NCI-H526 (cell line): Measurements from ENCODE around the gene TBC1D22A.

Experiments used
- DNase-seq, 2 experiments: peaks; one replicate each; lab custom pipeline; 2025; lab: John Stamatoyannopoulos, UW

The TBC1D22A gene

DNA sequence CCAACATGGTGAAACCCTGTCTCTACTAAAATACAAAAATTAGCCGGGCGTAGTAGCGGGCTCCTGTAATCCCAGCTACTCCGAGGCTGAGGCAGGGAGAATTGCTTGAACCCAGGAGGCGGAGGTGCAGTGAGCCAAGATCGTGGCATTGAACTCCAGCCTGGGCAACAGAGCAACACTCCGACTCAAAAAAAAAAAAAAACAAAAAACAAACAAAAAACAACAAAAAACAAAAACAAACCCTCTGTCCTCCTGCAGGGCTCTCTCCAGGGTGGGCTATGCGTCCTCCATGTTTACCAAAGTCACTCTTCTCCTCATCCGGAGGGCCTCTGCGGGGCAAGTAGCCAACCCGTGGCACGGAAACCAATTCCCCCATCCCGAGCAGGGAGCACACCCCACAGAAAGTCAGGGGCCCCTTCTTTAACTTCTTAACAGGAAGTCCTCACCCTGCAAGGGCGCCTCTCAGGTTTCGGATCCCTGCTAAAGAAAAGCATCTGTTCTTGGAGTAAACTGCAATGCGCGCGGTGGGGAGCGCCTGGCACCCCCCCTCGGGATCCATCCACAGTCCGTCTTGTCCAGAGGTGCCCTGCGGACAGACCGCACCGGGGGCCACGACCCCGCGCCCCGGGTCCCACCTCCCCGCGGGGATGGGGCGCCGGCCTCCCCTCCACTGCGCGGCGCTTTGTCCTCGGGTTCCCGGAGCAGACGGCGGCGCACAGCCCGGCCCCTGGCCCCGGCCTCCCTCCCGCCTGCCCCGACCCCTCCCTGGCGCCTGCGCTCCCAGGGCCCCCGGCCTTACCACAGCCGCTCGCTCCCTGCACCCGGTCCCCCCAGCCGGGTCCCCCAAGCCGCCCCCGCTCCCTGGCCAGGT, 25.1 kb upstream of the TBC1D22A start:
- DNase-seq, result peak in 1 of 2 experiments; percentile 64

DNA sequence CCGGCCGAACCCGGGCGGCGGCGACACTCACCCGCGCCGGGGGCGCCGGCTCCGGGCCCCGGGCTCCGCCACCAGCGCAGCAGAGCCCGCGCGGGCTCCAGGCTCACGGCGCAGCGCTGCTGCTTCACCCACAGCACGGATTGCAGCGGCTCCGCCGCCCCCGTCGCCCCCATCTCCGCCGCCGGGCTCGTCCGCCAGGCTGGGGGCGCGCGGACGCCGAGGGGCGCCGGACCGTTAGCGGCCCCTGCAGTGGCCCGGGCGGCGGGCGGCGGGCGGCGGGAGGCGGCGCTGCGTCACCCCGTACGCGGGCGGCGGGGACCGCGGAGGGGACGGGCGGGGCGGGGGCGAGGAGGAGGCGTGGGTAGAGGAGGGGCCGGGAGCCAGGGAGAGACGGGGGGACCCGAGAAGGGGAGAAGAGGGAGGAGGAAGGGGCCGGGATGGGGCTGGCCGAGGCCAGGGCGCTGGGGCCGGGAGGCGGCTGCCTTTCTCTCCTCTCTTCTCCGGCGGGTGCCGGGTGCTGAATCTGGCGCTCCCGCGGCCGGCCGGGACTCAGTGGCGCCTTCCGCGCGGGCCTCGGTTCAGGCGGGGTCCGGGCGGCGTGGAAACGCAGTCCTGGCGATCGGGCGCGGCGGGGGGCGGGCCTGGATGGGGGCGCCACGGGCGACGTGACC, 24.3 kb upstream of the TBC1D22A start, which contains the start of gene CERK:
Gene CERK (minus strand): TSS at position 277 of the 671 bp plus-strand sequence. CDS start 104 bp downstream, at position 173.
- DNase-seq, result peak in 1 of 2 experiments; percentile 68

DNA sequence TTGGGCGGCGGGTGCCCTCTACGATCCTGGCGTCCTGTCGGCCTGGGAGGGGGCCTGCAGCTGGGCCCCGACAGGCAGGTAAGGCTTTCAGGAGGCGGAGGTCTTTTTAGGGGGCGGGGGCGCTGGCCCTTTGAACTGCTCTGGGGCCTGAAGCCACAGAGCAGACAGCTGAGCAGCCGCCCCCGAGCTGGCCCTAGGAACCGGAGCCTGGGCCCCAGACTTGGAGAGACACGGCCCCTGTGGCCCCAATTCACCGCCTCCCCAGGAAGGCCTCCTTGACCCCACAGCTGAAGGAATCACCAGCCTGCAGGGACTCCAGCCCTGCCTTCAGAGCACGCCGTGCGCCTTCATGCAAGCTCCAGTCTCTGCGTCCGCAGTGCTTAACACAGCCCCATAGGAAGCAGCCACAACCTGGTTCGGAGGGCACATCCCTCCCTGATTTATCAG, 23.8 kb upstream of the TBC1D22A start:
- DNase-seq, result no peak

DNA sequence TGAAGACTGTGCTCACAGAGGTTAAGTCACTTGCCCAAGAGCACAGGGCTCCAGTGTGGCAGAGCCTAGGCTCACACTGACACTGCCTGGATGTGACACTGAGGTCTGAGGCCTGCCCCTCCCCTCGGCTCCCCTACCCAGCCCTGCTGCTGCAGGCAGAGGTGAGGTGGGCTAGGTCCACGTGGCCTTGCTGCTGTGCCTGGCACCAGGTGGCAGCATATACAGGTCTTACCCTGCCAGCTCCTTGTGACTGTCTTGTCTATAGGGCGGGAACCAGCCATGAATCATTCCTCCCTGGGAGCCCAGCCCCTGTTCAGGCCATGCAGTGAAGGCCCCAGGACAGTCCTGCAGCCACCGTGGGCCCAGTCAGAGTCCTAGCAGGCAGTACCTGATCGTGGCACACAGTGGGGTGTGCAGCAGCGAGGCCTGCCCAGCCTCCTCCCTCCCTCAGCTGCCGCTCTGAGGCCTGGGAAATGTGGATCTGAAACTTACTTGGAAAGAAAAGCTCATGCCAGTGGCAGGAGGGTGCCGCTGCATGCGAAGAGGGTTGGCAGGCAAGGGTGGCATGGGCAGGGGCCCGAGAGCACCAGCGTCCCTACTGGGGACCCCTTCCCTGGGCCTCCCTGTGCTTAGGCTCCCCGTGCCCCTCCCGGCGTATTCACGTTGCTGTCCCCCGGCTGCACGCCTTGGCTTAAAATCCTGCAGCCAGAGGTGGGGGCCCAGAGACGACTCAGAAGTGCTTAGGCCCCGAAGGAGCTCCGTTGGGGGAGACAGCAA, 23.2 kb upstream of the TBC1D22A start:
- peak; percentile 12 to 60 for DNase-seq

DNA sequence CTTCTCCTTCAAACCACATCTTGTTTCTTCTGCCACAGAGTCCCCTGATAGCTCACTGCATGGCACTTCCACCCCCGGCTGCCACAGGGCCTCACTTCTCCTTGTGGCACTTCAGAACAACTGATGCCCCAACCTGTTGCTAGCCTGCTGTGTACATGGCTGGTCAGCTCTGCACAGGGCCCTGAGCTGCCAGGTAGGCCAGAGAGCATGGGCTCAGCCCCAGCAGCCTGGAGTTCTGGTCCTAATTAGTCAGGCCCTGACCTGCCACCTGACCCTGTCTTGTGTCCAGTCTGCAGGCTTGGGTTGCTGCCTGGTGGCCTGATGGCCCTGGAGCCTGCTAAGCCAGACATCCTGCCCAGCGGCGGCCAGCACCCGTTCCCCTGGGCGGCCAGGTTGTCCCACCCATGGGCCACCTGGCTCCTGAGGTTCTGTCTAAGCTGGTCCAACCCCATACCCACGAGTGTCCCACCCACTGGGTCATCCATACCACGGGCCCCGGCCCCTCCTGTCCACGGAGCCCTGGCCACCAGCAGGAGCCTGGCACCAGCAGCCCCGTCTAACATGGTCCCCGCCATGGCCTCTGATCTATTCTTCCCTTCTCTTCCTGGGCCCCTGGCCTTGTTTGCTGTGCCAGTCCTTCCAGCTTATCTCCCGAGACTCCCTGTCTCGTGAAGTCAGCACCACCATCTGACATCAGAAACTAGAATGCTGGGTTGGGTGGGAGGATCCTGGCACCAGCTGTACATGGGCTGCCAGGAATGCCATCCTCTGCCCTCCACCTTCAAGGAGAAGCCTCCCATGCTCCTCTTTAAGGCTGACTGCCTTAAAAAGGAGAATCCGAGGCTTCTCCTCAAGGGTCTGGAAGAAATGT, 21.3 kb upstream of the TBC1D22A start:
- DNase-seq, result no peak

DNA sequence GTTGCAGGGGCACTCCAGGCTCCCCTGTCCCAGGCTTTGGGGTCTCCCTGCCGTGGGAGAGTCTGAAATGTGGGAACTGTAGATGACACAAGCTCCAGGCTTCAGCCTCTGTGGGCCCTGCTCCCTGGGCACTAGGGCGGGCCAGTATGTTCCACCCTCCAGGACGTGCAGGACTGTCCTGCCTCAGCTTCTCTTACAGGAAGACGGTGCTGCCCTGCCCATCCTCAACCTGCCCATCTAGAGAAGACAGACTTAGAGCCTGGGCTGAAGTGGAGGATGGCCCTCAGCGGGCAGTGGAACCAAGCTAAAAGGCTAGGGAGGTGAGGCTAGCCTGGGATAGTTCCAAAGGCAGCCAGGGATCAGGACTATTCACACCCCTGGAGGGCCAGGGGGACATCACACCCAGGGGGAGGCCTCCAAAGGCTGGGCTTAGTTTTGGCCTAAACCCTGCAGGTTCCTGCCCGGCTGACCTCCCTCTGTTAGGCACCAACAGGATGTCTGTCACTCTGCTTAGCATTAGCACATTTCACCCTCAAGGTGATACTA, 20.4 kb upstream of the TBC1D22A start:
- no peak for DNase-seq

DNA sequence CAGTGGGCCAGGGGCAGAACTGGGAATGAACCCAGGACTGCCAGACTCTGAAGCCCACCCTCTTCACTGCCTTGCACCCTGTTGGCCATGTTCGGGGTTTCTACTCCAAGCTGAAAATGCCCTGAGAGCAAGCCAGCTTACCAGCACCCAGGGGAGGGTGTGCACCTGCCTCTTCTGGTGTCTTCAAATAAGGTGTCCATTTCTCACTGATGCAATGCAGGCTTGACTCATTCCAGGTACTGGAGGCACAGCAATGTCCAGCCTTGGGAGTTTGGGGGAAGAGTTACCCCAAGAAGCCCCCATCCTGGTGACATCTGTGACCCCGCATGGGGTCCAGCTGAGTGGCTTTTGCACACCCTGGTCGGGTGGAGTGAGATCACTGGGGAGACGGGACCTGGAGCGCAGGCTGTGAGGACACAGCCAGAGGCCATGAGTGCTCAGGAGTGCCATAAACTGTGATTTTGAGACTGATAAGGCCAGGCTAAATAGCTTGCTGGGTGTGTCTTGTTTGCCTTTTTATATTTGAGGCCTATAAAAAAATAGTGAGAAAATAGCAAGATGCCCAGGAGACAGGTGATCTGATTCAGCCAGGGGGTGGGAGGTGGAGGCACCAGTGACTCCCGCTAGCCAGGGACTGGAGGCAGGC, 19.8 kb upstream of the TBC1D22A start:
- peak; percentile 23 to 32 for DNase-seq

DNA sequence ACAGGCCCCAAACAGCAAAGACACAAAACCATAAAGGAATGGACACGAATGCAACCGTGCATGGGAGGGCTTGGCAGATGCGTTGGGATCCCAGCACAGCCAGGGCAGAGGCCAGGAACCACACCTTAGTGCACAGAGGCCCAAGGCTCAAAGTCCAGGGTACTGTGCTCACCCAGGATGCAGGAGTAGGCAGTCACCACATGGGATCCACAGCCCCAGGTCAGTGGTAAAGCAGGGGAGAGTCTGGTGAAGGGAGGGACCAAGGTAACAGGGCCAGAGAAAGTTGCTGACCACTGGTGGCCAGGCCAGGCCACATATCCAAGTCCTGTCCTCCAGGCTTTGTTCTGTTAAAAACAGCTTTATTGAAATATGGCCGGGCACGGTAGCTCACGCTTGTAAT, 17.9 kb upstream of the TBC1D22A start:
- no peak for DNase-seq

DNA sequence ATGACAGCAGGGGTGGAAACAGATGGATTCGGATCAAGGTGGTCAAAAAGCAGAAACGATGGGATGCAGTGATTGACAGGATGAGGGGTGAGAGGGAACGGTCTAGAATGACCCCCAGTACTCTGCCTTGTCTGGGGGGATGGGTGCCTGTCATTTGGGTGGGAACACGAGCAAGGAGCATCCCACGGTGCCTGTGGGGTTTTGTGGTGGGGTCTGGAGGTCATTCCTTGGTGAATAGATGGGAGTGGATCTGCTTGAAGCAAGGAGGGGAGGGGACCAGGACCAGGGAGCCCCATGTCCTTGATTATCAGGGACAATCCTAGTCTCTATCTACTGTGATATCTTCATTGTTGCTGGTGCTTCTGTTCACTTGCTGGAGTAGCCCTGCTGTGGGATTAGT, 16.3 kb upstream of the TBC1D22A start:
- DNase-seq, result no peak

DNA sequence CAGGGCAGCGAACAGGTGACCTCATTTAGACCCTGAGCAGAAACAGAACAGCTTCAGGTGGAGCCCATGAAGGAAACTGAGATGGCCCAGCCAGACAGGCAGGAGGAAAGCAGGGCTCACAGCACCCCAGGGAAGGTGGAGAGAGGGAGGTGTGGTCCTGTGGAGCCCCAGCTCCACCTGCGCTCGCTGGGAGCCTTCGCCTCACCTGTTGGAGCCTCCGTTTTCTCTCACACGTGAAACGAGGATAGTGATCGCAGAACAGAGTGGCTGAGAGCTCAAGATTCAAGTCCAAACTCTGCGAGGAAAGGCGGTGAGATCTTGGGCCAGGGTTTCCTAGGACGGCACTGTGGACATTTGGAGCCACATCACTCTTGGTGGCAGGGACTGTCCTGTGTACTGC, 15.8 kb upstream of the TBC1D22A start:
- no peak for DNase-seq

DNA sequence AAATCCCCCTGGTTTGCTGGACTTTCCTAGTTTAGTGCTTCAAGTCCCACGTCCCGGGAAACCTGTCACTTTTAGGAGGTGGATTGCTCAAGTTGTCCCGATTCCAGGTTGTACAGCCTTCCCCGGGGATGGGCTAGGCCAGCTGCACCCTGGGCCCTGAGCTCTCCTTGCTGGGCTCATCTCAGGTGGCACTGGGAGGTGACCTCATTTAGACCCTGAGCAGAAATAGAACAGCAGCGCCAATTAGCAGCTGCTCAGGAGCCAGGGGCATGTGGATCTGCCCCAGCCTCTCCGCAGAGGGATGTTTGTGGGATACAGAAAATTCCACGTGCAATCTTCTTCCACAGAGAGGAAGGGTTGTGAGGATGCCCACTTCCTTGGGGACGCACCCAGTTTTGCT, 14.8 kb upstream of the TBC1D22A start:
- DNase-seq, result no peak

DNA sequence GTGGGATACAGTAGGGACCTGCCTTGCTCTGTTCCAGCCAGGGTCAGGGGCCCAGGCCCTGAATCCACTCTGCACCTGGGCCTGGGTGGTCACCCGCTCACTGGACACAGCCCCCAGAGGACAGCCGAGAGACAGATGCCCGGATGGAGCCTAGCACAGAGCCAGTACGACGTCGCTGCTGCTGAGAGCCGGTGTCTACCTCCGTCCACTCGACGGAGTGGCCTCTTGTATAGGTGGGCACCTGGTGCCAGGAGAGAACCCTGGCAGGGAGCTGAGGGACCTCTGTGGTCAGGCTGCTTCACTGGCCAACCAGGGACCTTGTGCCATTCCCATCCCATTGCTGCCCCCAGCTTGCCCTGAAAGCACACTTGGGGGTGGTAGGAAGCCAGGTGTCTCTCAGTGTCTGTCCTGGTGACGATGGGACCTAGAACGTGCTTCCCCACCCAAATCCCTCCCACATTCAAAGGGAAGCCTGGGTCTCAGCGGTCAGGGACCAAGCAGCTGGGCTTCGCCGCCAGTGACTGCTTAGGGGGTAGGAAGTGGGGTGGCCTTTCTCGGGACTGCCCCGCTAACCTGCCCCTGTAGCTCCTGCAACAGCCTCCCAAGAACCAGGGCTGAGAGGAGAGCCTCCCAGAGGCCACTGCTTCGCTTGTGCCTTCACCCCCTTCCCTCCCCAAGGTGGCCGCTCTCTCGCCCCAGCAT, 14.1 kb upstream of the TBC1D22A start:
- no peak for DNase-seq

DNA sequence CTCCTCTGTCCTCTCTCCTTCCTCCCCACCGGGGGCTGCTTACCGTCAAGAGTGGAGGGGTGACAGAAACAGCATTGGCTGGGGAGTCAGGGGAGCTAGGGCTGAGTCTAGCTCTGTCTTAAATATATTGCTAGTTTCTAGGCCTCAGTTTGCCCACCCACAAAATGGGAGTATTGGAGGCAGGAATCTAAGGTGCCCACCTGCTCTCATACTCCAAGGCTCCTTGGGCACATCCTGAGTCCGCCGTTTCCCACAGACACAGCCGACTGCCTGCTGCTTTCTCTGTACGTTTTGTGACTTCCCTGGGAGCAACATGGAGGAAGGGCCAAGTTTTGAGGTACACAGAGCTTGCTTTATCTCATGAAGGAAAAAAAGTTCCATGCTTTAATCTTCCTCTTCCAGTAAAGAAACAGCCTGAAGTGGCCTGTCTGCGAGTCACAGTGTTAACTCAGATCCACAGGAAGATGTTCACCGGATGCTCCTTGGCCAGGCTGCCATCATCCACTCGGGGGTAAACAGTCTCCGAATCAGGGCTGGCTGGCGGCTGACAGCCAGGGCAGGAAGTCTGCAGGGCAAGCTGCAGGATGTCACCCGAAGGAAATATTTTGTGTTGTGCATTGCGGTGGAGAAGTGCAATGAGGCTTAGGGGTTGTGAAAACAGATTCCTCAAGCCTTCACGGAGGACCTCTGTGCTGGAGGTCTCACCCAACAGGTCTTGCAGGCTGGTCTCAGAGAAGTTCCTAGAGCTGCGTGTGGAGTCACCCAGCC, 13.4 kb upstream of the TBC1D22A start:
- DNase-seq, result no peak

DNA sequence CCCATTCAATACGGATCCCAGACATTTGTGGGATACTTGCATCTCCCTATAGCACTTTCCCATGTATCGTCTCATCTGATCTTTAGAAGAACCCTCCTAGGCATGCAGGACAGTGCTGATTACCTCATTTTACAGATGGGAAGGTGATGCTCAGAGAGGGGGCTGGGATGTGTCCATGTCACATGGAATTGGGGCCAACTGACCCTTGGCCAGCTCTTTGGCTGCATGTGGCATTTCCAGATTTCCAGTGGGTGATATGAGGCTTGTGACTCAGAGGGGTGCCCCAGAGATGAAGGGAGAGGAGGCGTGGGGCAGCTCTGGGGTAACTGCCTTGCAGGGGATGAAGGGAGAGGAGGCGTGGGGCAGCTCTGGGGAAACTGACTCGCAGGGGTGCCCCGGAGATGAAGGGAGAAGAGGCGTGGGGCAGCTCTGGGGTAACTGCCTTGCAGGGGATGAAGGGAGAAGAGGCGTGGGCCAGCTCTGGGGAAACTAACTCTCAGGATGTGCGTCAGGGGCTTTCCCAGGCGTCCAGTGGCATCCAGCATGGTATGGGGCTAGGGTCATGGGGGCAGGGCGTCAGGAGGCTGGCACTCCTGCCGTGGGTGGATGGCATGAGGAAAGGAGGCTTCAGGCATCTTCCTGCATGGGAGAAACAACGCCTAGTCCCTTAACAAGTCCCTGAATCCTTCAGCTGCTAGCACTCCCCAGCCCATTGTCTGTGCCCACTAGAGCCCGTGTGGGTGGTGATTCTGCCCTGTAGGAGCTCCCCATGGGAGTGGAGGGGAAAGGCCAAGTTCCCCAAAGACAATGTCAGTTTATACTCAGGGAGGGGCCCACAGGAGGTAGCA, 12.5 kb upstream of the TBC1D22A start:
- DNase-seq, result no peak

DNA sequence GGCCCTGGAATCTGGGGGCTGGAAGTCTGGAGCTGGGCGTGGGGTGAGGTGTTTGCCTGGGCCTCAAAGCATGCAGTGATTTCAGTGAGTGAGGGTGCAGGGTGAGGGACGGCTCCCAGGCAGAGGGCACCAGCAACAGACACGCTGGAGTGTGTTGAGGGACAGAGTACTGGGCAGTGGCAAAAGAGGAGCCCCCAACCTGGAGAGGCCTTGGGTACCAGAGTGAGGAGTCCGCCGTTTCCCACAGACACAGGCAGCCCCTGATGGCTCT, 12.0 kb upstream of the TBC1D22A start:
- no peak for DNase-seq

DNA sequence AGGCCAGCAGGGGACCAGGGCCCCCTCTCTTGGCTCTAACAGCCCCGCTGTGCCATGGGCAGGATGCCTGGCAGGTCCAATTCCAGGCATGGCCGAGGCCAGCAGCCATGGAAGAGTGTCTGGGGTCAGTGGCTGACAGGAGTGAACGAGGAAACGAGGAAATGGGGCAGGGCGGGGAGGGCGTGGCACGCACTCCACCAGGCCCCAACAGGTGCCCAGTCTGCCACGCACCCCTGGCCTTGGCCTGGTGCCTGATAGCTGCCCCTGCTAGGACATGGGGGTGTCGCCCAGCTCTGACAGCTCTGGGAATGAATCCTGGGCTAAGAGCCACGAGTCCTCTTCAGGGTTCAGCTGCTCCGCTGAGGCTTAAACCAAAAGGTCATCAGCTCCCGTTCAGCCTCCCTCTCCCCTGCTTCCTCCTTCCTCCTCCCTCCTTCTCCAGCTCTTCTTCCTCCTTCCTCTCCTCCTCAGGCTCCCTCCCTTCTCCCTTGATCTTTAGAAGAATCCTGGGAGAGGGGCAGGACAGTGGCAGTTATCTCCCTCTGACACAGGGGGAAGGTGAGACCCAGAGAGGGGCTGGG, 11.5 kb upstream of the TBC1D22A start:
- DNase-seq, result no peak

DNA sequence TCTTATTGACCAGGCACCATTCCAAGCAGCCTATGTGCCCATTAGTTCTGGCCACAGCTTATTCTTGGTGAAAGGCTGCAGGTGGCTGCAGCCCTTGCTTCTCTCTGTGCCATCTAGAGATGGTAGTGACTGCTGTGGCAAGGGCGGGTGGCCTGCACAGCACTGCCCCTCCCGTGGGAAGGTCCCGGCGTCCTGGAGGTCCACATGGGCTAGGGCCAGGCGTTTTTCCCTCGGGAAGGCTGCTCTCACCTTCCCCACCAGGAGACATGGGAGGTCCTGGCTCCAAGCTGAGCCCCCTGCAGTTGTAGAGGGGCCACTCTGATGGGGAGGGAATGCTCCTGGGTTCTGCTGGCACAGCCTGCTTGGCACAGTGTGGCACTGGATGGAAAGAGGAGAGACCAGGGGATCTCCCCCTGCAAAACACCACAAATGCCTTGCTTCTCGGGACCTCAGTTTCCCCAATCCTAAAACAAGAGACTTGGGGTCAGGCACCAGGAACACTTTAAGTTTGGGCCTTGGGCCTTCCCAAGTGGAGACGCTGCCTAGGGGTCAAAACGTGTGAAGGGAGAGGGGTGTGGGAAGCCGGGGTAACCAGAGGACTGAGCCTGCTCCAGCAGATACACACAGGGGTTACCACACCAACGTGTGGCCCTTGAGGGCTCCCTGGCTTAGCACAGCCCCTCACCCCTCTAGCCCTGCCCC, 10.0 kb upstream of the TBC1D22A start:
- DNase-seq, result no peak

DNA sequence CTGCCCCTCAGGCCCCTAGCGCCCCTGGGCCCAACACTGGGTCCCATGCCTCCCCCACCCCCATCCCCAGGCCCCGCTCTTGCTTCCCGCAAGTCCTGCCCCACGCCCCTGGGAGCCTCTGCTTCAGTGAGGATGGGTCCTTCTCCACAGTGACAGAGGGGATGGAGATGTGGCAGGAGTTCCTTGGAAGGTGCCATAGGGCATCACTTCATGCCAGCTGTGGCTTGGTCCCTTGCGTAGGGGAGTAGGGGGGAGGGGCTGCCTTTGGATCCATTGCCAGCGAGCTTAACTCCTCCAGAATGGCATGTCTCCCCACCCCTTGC, 9.5 kb upstream of the TBC1D22A start:
- DNase-seq, result no peak
